HepG2 (cell line): ENCODE data around the gene GPR179. TPM values are rescaled to one million over a fixed set of nuclear protein-coding genes. Genes with fewer than 3 reads are reported as not detected.
A peak's percentile ranks its signal among the peaks of the same experiment; 100 is the strongest.

Experiments
- BORCS8-MEF2B ChIP-seq: sonication (generic); formaldehyde crosslinking; IDR thresholded peaks from 2 replicates; pipeline ENCODE4 v1.8.0; 2022; ENCODE audit warnings: mild to moderate bottlenecking, missing genetic modification reagents
- HMG20A ChIP-seq: IDR thresholded peaks from 2 replicates; pipeline ENCODE4 v1.6.1; 2016; ENCODE audit warnings: borderline replicate concordance
- MZF1 ChIP-seq: sonication (generic); formaldehyde crosslinking; IDR thresholded peaks from 2 replicates; pipeline ENCODE4 v1.8.1; 2023; ENCODE audit warnings: mild to moderate bottlenecking, missing genetic modification reagents, borderline replicate concordance
- ZBTB40 ChIP-seq, 2 experiments: fragments of 450-650 bp in 1 of 2; sonication (generic) in 1 of 2; formaldehyde crosslinking in 1 of 2; IDR thresholded peaks; 2 replicates each; pipeline versions ENCODE4 v1.6.1 to v1.8.0; 2016 to 2022; ENCODE audit warnings: antibody characterized with exemption in 1 of 2, mild to moderate bottlenecking in 1 of 2, missing genetic modification reagents in 1 of 2
- polyA plus RNA-seq, 8 experiments: library from polyadenylated mRNA; depleted of rRNA in 3 of 8; stranded (reverse) in 7 of 8; unstranded in 1 of 8; fragments of >200 nt; fragmentation: Illumina TruSeq in 4 of 8; extraction: Trizol in 4 of 8; gene quantifications; 2 replicates each; pipeline versions ENCODE4 v1.2.1 to v1.2.3, GENCODE V29; 2011 to 2016; ENCODE audit warnings: low read depth in 4 of 8, missing spikeins in 1 of 8, mixed read lengths in 1 of 8; ENCODE audit not compliant: insufficient read depth in 1 of 8
- total RNA-seq, 5 experiments: library from RNA; depleted of rRNA; stranded (reverse); fragments of >200 nt; fragmentation: Illumina TruSeq; extraction: Trizol; gene quantifications; 2 replicates each; pipeline ENCODE4 v1.2.3, GENCODE V29; 2016; ENCODE audit warnings: low read depth in 1 of 5
- TF ChIP-seq, protein P1 (sequence below): IDR thresholded peaks from 2 replicates; pipeline ENCODE4 v1.6.1; 2016; ENCODE audit warnings: low read depth, missing genetic modification reagents, missing compliant biosample characterization
- TF ChIP-seq, protein P2 (sequence below): sonication (generic); formaldehyde crosslinking; IDR thresholded peaks from 2 replicates; pipeline ENCODE4 v1.5.1; 2020; ENCODE audit warnings: missing genetic modification reagents, mild to moderate bottlenecking, borderline replicate concordance

GPR179 gene
- total and polyA plus RNA-seq, 2 of the 13 experiments (the other 11 are each of a cell fraction or from before 2014, with no cell fraction given), result 0.03 TPM; not detected in 1

- TF ChIP-seq, protein P1, sequence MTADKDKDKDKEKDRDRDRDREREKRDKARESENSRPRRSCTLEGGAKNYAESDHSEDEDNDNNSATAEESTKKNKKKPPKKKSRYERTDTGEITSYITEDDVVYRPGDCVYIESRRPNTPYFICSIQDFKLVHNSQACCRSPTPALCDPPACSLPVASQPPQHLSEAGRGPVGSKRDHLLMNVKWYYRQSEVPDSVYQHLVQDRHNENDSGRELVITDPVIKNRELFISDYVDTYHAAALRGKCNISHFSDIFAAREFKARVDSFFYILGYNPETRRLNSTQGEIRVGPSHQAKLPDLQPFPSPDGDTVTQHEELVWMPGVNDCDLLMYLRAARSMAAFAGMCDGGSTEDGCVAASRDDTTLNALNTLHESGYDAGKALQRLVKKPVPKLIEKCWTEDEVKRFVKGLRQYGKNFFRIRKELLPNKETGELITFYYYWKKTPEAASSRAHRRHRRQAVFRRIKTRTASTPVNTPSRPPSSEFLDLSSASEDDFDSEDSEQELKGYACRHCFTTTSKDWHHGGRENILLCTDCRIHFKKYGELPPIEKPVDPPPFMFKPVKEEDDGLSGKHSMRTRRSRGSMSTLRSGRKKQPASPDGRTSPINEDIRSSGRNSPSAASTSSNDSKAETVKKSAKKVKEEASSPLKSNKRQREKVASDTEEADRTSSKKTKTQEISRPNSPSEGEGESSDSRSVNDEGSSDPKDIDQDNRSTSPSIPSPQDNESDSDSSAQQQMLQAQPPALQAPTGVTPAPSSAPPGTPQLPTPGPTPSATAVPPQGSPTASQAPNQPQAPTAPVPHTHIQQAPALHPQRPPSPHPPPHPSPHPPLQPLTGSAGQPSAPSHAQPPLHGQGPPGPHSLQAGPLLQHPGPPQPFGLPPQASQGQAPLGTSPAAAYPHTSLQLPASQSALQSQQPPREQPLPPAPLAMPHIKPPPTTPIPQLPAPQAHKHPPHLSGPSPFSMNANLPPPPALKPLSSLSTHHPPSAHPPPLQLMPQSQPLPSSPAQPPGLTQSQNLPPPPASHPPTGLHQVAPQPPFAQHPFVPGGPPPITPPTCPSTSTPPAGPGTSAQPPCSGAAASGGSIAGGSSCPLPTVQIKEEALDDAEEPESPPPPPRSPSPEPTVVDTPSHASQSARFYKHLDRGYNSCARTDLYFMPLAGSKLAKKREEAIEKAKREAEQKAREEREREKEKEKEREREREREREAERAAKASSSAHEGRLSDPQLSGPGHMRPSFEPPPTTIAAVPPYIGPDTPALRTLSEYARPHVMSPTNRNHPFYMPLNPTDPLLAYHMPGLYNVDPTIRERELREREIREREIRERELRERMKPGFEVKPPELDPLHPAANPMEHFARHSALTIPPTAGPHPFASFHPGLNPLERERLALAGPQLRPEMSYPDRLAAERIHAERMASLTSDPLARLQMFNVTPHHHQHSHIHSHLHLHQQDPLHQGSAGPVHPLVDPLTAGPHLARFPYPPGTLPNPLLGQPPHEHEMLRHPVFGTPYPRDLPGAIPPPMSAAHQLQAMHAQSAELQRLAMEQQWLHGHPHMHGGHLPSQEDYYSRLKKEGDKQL (CRISPR knock-in tag), result peak; percentile 33; the same call in 1 of the 2 replicates
- TF ChIP-seq, protein P2, sequence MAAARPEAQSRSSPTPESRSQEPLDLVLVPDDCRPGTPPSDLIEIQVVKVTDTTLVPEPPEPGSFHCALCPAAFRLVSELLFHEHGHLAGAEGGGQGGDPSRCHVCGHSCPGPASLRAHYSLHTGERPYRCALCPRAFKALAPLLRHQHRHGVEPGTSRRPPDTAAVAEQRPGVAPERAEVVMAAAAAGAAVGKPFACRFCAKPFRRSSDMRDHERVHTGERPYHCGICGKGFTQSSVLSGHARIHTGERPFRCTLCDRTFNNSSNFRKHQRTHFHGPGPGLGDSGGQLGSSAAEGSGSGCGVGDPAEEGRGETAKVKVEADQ, result peak; percentile 58; the same call in 1 of the 2 replicates
- TF ChIP-seq MZF1 (CRISPR knock-in tag), result 0 out of 2 replicates have a peak, but pooled peaks have one; percentile 52
- 0 out of 2 replicates have a peak, but pooled peaks have one; percentile 66 for TF ChIP-seq BORCS8-MEF2B (CRISPR knock-in tag)
- no peak for TF ChIP-seq ZBTB40 (IDR thresholded peaks at IDR 0.05)
- TF ChIP-seq ZBTB40 (CRISPR knock-in tag; IDR thresholded peaks at IDR 0.05), result peak; percentile 88
- TF ChIP-seq HMG20A (CRISPR knock-in tag), result no peak
Measured at GRCh38 chr17:38351412-38352222, 7.9 kb upstream of the GPR179 start, which contains the start of gene SOCS7 (continued).
